Measurements from ENCODE around the gene TPCN1. TPM values are rescaled to one million over a fixed set of nuclear protein-coding genes. Genes with fewer than 3 reads are reported as not detected.

The TPCN1 gene
- total RNA-seq, 1 experiment from 2014 or later: 13.5 TPM

- WGBS (ENCODE audit: extremely low coverage, insufficient read length, low lambda C conversion rate): no CpG with 5 or more reads among the region's 4 CpGs
- no peak overlapping the region for H2BK5ac ChIP-seq (ENCODE audit: insufficient read length, low read length)
- no peak overlapping the region for H4K5ac ChIP-seq (ENCODE audit: insufficient read length, low read depth, low read length)
- no peaks in the 10 kb centered on the region for H3K9me3 ChIP-seq (ENCODE audit: control insufficient read depth, low read depth, low read length)
- H2BK15ac ChIP-seq (ENCODE audit: low read depth, low read length): no peak overlapping the region
- H3K4me1 ChIP-seq (ENCODE audit: insufficient read depth, low read length): no peaks in the 10 kb centered on the region
- no peak overlapping the region; a peak in 1 of 7 replicates for H3K27ac Mint-ChIP-seq
- no peak overlapping the region for H3K4me3 Mint-ChIP-seq
- H2BK120ac ChIP-seq (ENCODE audit: low read depth, low read length, poor library complexity, severe bottlenecking): no peak overlapping the region
- H3K23ac ChIP-seq (ENCODE audit: insufficient read length, low read depth, low read length): no peak overlapping the region
- no peak overlapping the region for H3K4ac ChIP-seq (ENCODE audit: low read depth, low read length)
- no peak overlapping the region for H3K4me2 ChIP-seq (ENCODE audit: insufficient read depth, insufficient read length, low read length)
- peaks cover 10 to 31% (median 28%) of the 10 kb centered on the region in 3 experiments; a peak in 5 of 7 replicates for H3K36me3 Mint-ChIP-seq (ENCODE audit: insufficient read depth in 1 of 3, low read depth in 3 of 3)
- H2AFZ ChIP-seq (ENCODE audit: low read length): no peak overlapping the region
- H4K20me1 ChIP-seq (ENCODE audit: control insufficient read depth, insufficient read depth, insufficient read length): no peaks in the 10 kb centered on the region
- H3K14ac ChIP-seq (ENCODE audit: insufficient read depth, low read length): no peak overlapping the region
- no peak overlapping the region for H2AK5ac ChIP-seq (ENCODE audit: insufficient read length, low read length)
- no peaks in the 10 kb centered on the region for H3K27me3 ChIP-seq (ENCODE audit: insufficient read depth, low read length)
- no peak overlapping the region for H3T11ph ChIP-seq (ENCODE audit: low read length)
- H3K79me1 ChIP-seq (ENCODE audit: insufficient read depth, low read depth, low read length, poor library complexity, severe bottlenecking): no peaks in the 10 kb centered on the region
- H3K79me2 ChIP-seq (ENCODE audit: insufficient read depth, low read length): no peaks in the 10 kb centered on the region
- no peak for TF ChIP-seq CTCF (conservative IDR thresholded peaks at IDR 0.05)
- no peak overlapping the region for H4K8ac ChIP-seq (replicated peaks; ENCODE audit: insufficient read length, low read depth, low read length)
- no peak overlapping the region for H3K27ac ChIP-seq (ENCODE audit: insufficient read length, low read depth, low read length)
- no peaks in the 10 kb centered on the region for H3K27me3 Mint-ChIP-seq (ENCODE audit: low read depth)
- no peaks in the 10 kb centered on the region for H3K9me3 Mint-ChIP-seq
- H4K91ac ChIP-seq (ENCODE audit: insufficient read length, low read depth, low read length): no peak overlapping the region
- H3K9ac ChIP-seq (ENCODE audit: extremely low read depth, insufficient read length, low read length): no peak overlapping the region
- H3K56ac ChIP-seq (ENCODE audit: insufficient read length, low read depth, low read length): no peak overlapping the region
- H3K4me1 Mint-ChIP-seq: peaks cover 12 to 15% of the 10 kb centered on the region in 2 experiments; a peak in 3 of 4 replicates
- no peak overlapping the region for H2BK12ac ChIP-seq (ENCODE audit: insufficient read length, low read depth, low read length)
- DNase-seq: no peak
- no peak overlapping the region for H2BK20ac ChIP-seq (ENCODE audit: low read depth, low read length, poor library complexity, severe bottlenecking)
- no peak overlapping the region for H3K18ac ChIP-seq (ENCODE audit: insufficient read length, low read depth, low read length)
- H3K23me2 ChIP-seq (ENCODE audit: insufficient read length, low read depth, low read length, poor library complexity, severe bottlenecking): no peaks in the 10 kb centered on the region
Measured at GRCh38 chr12:113194971-113195391, 26.3 kb upstream of the TPCN1 start.

Measured in H9 (cell line).